GM23338 (cell line): ENCODE measurements around the gene CD244. TPM values are rescaled to one million over a fixed set of nuclear protein-coding genes. Genes with fewer than 3 reads are reported as not detected.
A peak's percentile ranks its signal among the peaks of the same experiment; 100 is the strongest.
"Not testable (repeated sequence)": the region's sequence is repeated elsewhere in the genome, so short reads cannot be mapped to it uniquely, and the experiment has no call there.

ENCODE experiments used
- ATAC-seq: fragments of 200-7000 bp; cut with Tn5 transposase; 3 replicates; pipeline ENCODE4 v1.9.1; 2020
- DNase-seq: peaks from one replicate; pipeline ENCODE4 v3.0.0-alpha.2; 2015; ENCODE audit warnings: low spot score
- H2AFZ ChIP-seq: fragments of 200-600 bp; sonication (generic); 2 replicates; pipeline ENCODE4 v1.8.0; 2016; ENCODE audit warnings: antibody characterized with exemption, mild to moderate bottlenecking, moderate library complexity
- H3F3A ChIP-seq: fragments of 200-600 bp; sonication (generic); replicated peaks from 2 replicates; pipeline ENCODE4 v1.8.0; 2017; ENCODE audit warnings: antibody characterized with exemption, mixed run types, low read depth
- H3K27ac ChIP-seq: fragments of 200-600 bp; sonication (generic); 2 replicates; pipeline ENCODE4 v1.6.1; 2016; ENCODE audit warnings: low read depth
- H3K27me3 ChIP-seq: fragments of 200-600 bp; sonication (generic); 2 replicates; pipeline ENCODE4 v1.8.0; 2016; ENCODE audit warnings: mild to moderate bottlenecking, mixed run types, moderate library complexity; ENCODE audit not compliant: insufficient read depth
- H3K36me3 ChIP-seq: fragments of 200-600 bp; sonication (generic); 2 replicates; pipeline ENCODE4 v1.8.0; 2016; ENCODE audit warnings: mild to moderate bottlenecking; ENCODE audit not compliant: insufficient read depth
- H3K4me1 ChIP-seq: fragments of 200-600 bp; sonication (generic); 2 replicates; pipeline ENCODE4 v1.8.0; 2016; ENCODE audit warnings: mild to moderate bottlenecking, moderate library complexity; ENCODE audit not compliant: insufficient read depth
- H3K4me2 ChIP-seq: fragments of 200-600 bp; sonication (generic); 2 replicates; pipeline ENCODE4 v1.7.1; 2017; ENCODE audit warnings: mixed run types
- H3K4me3 ChIP-seq: fragments of 200-600 bp; sonication (generic); 2 replicates; pipeline ENCODE4 v1.6.1; 2016; ENCODE audit warnings: mixed run types
- H3K79me2 ChIP-seq: fragments of 200-600 bp; sonication (generic); replicated peaks from 2 replicates; pipeline ENCODE4 v1.8.0; 2017; ENCODE audit warnings: mild to moderate bottlenecking; ENCODE audit not compliant: insufficient read depth
- H3K9me2 ChIP-seq: fragments of 200-600 bp; sonication (generic); 2 replicates; pipeline ENCODE4 v1.8.0; 2017; ENCODE audit not compliant: insufficient read depth
- H4K20me1 ChIP-seq: fragments of 200-600 bp; sonication (generic); replicated peaks from 2 replicates; pipeline ENCODE4 v1.8.0; 2017; ENCODE audit warnings: mild to moderate bottlenecking; ENCODE audit not compliant: insufficient read depth
- H3K27ac Mint-ChIP-seq: 2 replicates; pipeline ENCODE4 v1.8.0; 2020; ENCODE audit warnings: inconsistent platforms, mild to moderate bottlenecking, moderate library complexity, mixed read lengths
- H3K27me3 Mint-ChIP-seq: 3 replicates; pipeline ENCODE4 v1.8.0; 2022; ENCODE audit warnings: low read depth, mild to moderate bottlenecking, moderate library complexity, mixed read lengths, inconsistent platforms; ENCODE audit not compliant: insufficient read depth, poor library complexity
- H3K36me3 Mint-ChIP-seq: 3 replicates; pipeline ENCODE4 v1.8.0; 2021; ENCODE audit warnings: low read depth, mild to moderate bottlenecking, inconsistent platforms, moderate library complexity, mixed read lengths
- H3K4me1 Mint-ChIP-seq: 3 replicates; pipeline ENCODE4 v1.8.0; 2020; ENCODE audit warnings: mild to moderate bottlenecking, inconsistent platforms, mixed read lengths
- H3K4me3 Mint-ChIP-seq: 3 replicates; pipeline ENCODE4 v1.8.0; 2021; ENCODE audit warnings: moderate library complexity, mild to moderate bottlenecking, inconsistent platforms, mixed read lengths
- H3K9me3 Mint-ChIP-seq: 3 replicates; pipeline ENCODE4 v1.8.0; 2020; ENCODE audit warnings: moderate library complexity, mild to moderate bottlenecking, inconsistent platforms, mixed read lengths
- EZH2 ChIP-seq: fragments of 200-600 bp; sonication (generic); IDR thresholded peaks from one replicate; pipeline ENCODE4 v1.8.0; 2017; ENCODE audit warnings: antibody characterized with exemption, mild to moderate bottlenecking, low read depth; ENCODE audit not compliant: unreplicated experiment
- EZH2phosphoT487 ChIP-seq: fragments of 200-600 bp; sonication (generic); IDR thresholded peaks from one replicate; pipeline ENCODE4 v1.8.1; 2018; ENCODE audit warnings: antibody characterized with exemption; ENCODE audit not compliant: unreplicated experiment
- JUNB ChIP-seq: IDR thresholded peaks from one replicate; pipeline ENCODE4 v1.6.1; 2016; ENCODE audit warnings: antibody characterized with exemption; ENCODE audit not compliant: unreplicated experiment
- NANOG ChIP-seq: IDR thresholded peaks from 2 replicates; pipeline ENCODE4 v1.6.1; 2016; ENCODE audit warnings: antibody characterized with exemption, borderline replicate concordance
- POLR2AphosphoS5 ChIP-seq: IDR thresholded peaks from 2 replicates; pipeline ENCODE4 v1.6.1; 2016; ENCODE audit warnings: antibody characterized with exemption, low read depth
- STAT1 ChIP-seq: IDR thresholded peaks from one replicate; pipeline ENCODE4 v1.6.1; 2016; ENCODE audit warnings: antibody characterized with exemption; ENCODE audit not compliant: unreplicated experiment
- ZNF114 ChIP-seq: fragments of 250-450 bp; sonication (Bioruptor Pico); IDR thresholded peaks from 2 replicates; pipeline ENCODE4 v1.5.0; 2020; ENCODE audit warnings: mild to moderate bottlenecking, moderate library complexity
- ZNF331 ChIP-seq: fragments of 250-450 bp; sonication (Bioruptor Pico); IDR thresholded peaks from 2 replicates; pipeline ENCODE4 v1.5.0; 2020; ENCODE audit warnings: low read depth, mild to moderate bottlenecking, moderate library complexity
- polyA plus RNA-seq: library from polyadenylated mRNA; unstranded; fragments of >200 nt; fragmentation: Nextera tagmentation; extraction: Ambion mirVana; gene quantifications from 2 replicates; pipeline ENCODE4 v1.2.1, GENCODE V29; 2016
- total RNA-seq: library from RNA; depleted of rRNA; stranded (reverse); fragments of >200 nt; shearing (Covaris generic); gene quantifications from 2 replicates; pipeline ENCODE4 v1.2.3, GENCODE V29; 2014
- TF ChIP-seq, protein P1 (sequence below): IDR thresholded peaks from one replicate; pipeline ENCODE4 v1.6.1; 2018; ENCODE audit warnings: antibody characterized with exemption; ENCODE audit not compliant: unreplicated experiment
- TF ChIP-seq, protein P2 (sequence below): fragments of 250-450 bp; sonication (Bioruptor Pico); IDR thresholded peaks from 2 replicates; pipeline ENCODE4 v1.5.0; 2020; ENCODE audit warnings: mild to moderate bottlenecking, moderate library complexity

The CD244 gene
- total and polyA plus RNA-seq, 2 experiments from 2014 or later = not detected

DNA sequence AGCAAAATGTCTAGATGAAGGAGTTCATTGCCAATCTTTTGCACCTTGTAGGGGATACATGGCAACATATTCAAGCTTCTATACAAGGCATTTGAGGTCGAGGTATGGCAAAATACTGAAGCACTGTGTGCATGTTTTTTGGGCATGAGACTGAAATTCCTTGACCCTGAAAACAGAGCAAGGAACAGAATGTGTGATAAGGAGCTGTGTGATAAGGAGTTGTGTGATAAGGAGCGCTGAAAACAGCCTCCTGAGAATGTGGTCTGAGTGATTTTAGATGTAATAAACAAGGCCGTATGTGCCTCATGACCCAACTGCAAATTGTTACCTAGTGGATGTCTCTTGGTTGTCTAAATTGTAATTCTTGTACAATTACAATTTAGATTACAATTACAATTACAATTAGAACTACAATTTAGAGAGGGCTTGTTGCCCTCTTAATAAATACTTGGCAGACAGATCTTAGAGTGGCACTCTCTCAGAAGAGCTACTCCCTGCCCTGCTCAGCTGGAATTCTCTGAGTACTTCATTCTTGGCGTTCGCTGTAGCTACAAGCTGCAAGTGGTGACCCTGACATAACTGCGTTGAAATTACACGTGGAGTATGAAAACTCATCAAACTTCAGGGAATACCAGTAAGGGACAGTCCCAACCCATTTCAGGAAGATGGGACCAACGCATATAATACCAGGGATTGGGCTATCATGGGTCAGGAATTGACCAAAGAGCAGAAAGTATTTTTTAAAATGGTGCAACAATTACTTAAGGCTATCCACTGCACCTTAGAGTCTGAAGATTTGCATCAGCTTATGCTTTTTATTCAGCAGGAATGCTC, 42.3 kb upstream of the CD244 start (continued):
- TF ChIP-seq, protein P1, sequence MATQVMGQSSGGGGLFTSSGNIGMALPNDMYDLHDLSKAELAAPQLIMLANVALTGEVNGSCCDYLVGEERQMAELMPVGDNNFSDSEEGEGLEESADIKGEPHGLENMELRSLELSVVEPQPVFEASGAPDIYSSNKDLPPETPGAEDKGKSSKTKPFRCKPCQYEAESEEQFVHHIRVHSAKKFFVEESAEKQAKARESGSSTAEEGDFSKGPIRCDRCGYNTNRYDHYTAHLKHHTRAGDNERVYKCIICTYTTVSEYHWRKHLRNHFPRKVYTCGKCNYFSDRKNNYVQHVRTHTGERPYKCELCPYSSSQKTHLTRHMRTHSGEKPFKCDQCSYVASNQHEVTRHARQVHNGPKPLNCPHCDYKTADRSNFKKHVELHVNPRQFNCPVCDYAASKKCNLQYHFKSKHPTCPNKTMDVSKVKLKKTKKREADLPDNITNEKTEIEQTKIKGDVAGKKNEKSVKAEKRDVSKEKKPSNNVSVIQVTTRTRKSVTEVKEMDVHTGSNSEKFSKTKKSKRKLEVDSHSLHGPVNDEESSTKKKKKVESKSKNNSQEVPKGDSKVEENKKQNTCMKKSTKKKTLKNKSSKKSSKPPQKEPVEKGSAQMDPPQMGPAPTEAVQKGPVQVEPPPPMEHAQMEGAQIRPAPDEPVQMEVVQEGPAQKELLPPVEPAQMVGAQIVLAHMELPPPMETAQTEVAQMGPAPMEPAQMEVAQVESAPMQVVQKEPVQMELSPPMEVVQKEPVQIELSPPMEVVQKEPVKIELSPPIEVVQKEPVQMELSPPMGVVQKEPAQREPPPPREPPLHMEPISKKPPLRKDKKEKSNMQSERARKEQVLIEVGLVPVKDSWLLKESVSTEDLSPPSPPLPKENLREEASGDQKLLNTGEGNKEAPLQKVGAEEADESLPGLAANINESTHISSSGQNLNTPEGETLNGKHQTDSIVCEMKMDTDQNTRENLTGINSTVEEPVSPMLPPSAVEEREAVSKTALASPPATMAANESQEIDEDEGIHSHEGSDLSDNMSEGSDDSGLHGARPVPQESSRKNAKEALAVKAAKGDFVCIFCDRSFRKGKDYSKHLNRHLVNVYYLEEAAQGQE = no peak
- TF ChIP-seq EZH2 (no peak), EZH2phosphoT487 (no peak), JUNB (no peak), POLR2AphosphoS5 (no peak), NANOG (no peak), ZNF114 (CRISPR knock-in tag) (no peak), STAT1 (no peak), ZNF331 (no peak)

DNA sequence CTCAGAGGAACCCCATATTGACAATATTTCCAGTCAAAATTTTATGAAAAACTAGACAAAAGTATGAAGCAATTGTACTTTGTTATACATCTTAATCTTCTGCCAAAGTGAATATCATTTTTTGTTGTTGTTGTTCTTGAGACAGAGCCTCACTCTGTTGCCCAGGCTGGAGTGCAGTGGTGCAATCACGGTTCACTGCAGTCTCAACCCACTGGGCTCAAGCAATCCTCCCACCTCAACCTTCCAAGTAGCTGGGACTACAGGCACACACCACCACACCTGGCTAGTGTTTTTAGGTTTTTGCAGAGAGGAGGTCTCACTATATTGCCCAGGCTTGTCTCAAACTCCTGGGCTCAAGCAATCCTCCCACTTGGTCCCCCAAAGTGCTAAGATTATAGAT, 39.6 kb upstream of the CD244 start:
- H3K9me3 Mint-ChIP-seq, H3K27me3 ChIP-seq, H3K36me3 ChIP-seq, ATAC-seq, H3K27ac Mint-ChIP-seq, H2AFZ ChIP-seq, H3K27ac ChIP-seq, H3K27me3 Mint-ChIP-seq, DNase-seq, H3F3A ChIP-seq, H3K4me1 Mint-ChIP-seq, H3K79me2 ChIP-seq, H3K36me3 Mint-ChIP-seq, H3K9me2 ChIP-seq, H3K4me3 Mint-ChIP-seq, H3K4me1 ChIP-seq, H4K20me1 ChIP-seq, H3K4me3 ChIP-seq, H3K4me2 ChIP-seq: not testable (repeated sequence)

DNA sequence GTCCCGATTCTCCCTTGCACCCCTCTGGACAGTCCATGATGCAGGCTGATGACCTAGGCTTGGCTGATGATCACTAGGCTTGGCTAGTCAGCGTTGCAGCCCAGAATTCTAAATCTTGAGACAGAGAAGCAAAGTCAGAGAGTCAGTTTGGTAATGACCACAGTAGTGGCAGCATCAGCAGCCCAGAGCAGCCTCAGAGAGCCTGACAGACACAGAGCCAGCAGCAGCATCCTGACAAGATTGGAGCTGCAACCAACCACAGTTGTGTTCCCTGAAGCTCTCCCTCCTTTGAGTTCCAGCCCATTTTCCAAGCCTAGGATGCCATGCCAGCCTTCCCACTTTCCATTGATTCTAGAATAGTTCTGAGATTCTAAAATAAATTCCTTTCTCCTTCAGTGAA, 39.1 kb upstream of the CD244 start:
- Mint-ChIP-seq H3K27ac (no peak overlapping the region), H3K9me3 (peaks cover 2% of the 10 kb centered on the region; the same call in 1 of the 3 replicates), H3K36me3 (no peaks in the 10 kb centered on the region), H3K4me1 (no peaks in the 10 kb centered on the region; the same call in 2 of the 3 replicates), H3K27me3 (peaks cover 4% of the 10 kb centered on the region), H3K4me3 (no peak overlapping the region)
- Histone ChIP-seq H3K79me2 (no peaks in the 10 kb centered on the region), H3K4me3 (no peak overlapping the region), H3K4me1 (no peaks in the 10 kb centered on the region), H4K20me1 (no peaks in the 10 kb centered on the region), H2AFZ (0 out of 2 replicates have a peak overlapping the region, but pooled peaks have one; percentile 23), H3F3A (no peaks in the 10 kb centered on the region), H3K27ac (no peak overlapping the region), H3K36me3 (no peaks in the 10 kb centered on the region), H3K9me2 (no peaks in the 10 kb centered on the region), H3K4me2 (no peak overlapping the region), H3K27me3 (no peaks in the 10 kb centered on the region)
- ATAC-seq (no peak), DNase-seq (no peak)
- TF ChIP-seq, protein P2, sequence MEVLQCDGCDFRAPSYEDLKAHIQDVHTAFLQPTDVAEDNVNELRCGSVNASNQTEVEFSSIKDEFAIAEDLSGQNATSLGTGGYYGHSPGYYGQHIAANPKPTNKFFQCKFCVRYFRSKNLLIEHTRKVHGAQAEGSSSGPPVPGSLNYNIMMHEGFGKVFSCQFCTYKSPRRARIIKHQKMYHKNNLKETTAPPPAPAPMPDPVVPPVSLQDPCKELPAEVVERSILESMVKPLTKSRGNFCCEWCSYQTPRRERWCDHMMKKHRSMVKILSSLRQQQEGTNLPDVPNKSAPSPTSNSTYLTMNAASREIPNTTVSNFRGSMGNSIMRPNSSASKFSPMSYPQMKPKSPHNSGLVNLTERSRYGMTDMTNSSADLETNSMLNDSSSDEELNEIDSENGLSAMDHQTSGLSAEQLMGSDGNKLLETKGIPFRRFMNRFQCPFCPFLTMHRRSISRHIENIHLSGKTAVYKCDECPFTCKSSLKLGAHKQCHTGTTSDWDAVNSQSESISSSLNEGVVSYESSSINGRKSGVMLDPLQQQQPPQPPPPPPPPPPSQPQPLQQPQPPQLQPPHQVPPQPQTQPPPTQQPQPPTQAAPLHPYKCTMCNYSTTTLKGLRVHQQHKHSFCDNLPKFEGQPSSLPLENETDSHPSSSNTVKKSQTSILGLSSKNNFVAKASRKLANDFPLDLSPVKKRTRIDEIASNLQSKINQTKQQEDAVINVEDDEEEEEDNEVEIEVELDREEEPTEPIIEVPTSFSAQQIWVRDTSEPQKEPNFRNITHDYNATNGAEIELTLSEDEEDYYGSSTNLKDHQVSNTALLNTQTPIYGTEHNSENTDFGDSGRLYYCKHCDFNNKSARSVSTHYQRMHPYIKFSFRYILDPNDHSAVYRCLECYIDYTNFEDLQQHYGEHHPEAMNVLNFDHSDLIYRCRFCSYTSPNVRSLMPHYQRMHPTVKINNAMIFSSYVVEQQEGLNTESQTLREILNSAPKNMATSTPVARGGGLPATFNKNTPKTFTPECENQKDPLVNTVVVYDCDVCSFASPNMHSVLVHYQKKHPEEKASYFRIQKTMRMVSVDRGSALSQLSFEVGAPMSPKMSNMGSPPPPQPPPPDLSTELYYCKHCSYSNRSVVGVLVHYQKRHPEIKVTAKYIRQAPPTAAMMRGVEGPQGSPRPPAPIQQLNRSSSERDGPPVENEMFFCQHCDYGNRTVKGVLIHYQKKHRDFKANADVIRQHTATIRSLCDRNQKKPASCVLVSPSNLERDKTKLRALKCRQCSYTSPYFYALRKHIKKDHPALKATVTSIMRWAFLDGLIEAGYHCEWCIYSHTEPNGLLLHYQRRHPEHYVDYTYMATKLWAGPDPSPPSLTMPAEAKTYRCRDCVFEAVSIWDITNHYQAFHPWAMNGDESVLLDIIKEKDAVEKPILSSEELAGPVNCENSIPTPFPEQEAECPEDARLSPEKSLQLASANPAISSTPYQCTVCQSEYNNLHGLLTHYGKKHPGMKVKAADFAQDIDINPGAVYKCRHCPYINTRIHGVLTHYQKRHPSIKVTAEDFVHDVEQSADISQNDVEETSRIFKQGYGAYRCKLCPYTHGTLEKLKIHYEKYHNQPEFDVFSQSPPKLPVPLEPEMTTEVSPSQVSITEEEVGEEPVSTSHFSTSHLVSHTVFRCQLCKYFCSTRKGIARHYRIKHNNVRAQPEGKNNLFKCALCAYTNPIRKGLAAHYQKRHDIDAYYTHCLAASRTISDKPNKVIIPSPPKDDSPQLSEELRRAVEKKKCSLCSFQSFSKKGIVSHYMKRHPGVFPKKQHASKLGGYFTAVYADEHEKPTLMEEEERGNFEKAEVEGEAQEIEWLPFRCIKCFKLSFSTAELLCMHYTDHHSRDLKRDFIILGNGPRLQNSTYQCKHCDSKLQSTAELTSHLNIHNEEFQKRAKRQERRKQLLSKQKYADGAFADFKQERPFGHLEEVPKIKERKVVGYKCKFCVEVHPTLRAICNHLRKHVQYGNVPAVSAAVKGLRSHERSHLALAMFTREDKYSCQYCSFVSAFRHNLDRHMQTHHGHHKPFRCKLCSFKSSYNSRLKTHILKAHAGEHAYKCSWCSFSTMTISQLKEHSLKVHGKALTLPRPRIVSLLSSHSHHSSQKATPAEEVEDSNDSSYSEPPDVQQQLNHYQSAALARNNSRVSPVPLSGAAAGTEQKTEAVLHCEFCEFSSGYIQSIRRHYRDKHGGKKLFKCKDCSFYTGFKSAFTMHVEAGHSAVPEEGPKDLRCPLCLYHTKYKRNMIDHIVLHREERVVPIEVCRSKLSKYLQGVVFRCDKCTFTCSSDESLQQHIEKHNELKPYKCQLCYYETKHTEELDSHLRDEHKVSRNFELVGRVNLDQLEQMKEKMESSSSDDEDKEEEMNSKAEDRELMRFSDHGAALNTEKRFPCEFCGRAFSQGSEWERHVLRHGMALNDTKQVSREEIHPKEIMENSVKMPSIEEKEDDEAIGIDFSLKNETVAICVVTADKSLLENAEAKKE (CRISPR knock-in tag) = no peak
- no peak for TF ChIP-seq JUNB
